ENCODE measurements around the gene RRBP1.
A peak's percentile ranks its signal among the peaks of the same experiment; 100 is the strongest.

RRBP1 gene

DNA sequence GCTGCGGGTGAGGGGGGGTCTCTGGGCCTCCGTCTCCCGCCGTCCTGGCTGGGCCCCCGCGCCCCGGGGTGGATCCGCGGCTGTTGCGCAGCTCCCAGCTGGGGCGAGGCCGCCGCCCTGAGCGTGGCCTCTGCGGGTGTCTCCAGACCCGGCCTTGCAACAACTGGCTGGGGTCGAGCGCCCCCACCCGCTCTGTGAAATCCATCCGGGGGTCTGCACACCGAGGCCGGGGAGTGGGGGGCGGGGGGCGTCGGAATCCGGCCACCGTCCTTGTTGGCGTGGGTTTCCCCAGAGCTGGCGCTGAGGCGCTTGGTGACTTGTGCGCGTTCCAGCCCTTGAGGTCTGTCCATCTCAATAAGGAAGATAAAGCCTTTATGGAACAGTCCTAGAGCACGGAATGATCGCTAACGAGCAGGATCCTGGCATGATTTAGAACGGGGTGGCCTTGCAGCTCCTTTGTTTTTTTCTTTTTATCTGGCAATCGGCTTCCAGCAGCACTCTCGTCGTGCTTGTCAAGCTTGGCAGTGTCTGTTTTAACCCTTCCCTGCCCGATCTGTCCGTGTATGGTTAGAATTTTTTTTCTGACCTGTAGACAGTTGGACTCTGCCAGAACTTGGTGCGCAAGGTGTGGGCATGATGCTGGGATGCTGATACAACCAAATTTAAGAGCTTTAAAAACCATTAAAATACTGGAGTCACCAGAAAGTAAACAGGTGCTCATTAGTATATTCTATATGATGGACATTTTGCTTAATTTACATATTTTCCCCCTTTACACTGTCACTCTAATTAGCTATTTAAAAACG lies 111.5 kb downstream of the RRBP1 start:
- DNase-seq: peak; percentile 33

DNA sequence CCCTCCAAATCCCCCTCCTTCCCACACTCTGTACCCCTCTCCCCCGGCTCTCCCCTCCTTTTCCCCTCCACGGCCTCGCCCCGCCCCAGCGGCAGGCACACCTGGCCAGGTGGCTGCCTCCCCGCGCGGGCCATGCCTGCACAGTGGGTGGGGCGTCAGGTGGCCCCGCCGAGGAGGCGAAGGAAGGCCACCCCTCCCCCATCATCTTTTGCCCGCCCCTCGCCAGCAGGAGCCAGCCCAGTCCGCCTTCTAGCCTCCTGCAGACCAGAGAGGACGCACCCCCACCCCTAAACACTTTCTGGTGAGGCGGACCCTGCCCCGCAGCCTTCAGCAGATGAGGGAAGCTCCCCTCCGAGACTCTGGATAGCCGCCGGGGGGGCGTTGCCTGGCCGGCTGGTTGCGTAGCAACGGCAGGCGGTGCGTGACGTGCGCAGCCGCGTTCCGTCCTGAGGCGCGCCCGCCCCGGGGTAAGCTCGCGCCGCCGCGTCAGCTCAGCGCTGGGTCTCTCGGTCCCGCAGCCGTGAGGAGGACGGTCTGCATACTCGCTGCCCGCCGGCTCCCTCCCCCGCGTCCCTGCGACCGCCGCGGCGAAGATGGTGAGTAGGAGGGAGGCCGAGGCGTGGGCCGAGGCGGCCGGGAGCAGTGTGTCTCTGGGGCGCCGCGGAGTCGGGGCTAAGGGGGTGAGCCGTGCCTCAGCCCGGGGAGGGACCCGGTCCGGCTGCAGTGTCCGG lies 112.3 kb downstream of the RRBP1 start, which contains the start of gene DSTN:
TSS of gene DSTN (plus strand) at position 460 of the 731 bp plus-strand sequence. CDS start at position 594, 134 bp downstream.
- peak; percentile 98 for DNase-seq

DNA sequence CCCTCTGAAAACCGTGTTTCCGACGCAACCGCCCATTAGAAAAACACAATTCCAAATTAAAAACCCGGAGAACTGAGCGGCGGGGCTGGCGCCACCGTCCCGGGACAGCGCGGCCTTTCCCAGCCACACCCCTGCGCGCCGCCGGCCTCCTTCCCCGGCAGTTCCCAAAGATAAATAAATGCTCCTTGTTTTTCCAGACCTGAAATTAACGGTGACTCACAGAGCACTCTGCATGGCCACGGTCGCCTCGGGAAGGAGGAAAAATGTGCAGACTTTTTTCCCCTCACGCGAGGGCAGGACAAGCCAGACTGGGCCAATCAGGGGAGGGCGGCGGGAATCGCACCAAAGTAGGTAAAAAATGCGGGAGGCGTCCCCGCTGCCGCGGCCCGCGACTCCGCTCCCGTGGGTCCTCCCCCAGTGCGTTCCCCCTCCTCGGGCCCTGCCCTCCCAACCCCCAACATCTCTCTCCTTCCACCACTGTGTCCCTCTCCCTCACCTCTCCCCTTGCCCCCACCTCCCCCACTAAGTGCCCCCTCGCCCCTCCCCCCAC lies 113.0 kb downstream of the RRBP1 start:
- DNase-seq: peak; percentile 99

DNA sequence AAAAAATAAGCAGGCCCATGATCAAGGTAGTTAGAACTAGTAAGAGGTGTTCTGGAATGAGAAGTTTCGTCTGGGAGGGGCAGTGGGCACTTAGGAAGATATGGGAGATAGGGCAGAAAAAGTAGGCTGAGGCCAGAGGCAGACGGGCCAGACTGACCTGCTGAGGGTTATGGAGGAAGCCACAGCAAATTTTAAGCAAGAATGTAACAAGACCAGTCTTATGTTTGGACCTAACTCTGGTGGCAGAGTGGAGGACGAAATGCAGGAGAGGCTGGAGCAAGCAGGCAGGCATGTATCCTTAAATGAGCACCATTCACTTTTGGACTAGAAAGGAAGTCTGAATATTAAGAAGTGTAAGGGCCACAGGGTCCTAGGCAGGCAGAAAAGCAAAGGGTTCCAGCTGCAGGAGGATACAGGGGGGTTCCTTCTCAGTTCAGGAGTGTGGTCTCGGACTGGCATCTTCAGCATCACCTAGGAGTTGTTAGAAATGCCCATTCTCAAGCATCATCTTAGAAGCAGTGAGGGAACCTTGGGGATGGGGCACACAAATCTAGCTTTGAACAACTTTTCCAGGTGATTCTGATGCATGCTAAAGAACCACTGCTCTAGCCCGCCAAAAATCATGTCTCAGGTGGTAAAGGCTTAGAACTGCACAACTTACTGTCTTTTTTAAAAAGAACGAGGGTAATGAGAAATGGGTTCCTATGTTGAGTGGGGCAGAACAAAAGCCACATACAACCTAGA lies 113.8 kb downstream of the RRBP1 start:
- no peak for DNase-seq

DNA sequence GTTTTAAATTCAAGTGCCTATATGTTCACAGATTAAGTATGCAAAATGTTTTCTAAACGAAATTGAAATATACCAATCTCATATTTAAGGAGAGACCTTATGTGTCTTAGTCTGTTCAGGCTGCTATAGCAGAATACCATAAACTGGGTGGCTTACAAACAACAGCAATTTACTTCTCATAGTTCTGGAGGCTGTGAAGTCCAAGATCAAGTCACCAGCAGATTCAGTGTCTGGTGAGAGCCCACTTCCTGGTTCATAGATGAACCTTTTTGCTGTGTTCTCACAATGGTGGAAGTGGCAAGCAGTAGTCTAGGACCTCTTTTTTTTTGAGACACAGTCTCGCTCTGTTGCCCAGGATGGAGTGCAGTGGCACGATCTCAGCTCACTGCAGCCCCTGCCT lies 115.7 kb downstream of the RRBP1 start:
- DNase-seq: no peak

DNA sequence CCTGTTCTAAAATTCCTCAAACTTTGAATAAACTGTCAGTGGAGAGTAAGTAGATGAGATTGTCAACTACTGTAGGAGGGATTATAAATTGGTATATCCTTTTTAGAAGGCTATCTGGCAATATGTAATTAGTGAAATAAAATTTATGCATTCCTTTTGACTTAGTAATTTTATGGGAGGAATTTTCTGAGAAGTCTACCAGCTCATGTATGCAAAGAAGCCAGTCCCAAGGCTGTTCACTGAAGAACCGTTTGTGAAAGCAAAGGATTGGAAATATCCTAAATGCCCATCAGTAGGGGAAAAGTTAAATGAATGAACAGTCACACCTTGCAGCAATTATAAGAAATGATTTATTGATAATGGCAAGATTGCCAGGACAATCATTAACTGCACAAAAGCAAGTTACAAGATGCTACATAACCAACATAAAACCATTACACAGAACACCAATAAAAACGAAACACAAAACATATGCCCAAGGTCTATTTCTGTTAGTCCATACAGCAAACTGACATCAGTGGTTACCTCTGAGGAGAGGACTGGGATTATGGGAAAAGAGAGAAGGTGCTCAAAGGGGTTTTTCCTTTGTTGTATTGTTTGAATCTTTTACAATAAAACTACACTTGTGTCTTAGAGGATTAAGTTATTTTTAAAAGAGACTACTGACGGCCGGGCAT lies 116.7 kb downstream of the RRBP1 start:
- peak; percentile 65 for DNase-seq

Measured in fibroblast of skin of abdomen (primary cell).